Esophagus (tissue), 2 donors: ENCODE results near the gene GTF2H2. TPM values are rescaled to one million over a fixed set of nuclear protein-coding genes. Genes with fewer than 3 reads are reported as not detected.
"Not testable (repeated sequence)": the region's sequence is repeated elsewhere in the genome, so short reads cannot be mapped to it uniquely, and the experiment has no call there.

Experiments used
- H3K27ac ChIP-seq, 2 donors: one replicate each; pipeline ENCODE4 v1.5.1; 2013; ENCODE audit warnings: low read depth in 2 of 2, mild to moderate bottlenecking in 2 of 2, inconsistent platforms in 1 of 2, low read length in 1 of 2, moderate library complexity in 1 of 2
- H3K27me3 ChIP-seq, 2 donors: one replicate each; pipeline ENCODE4 v1.6.1; 2013; ENCODE audit warnings: low read length in 2 of 2, control low read depth in 1 of 2, mild to moderate bottlenecking in 1 of 2; ENCODE audit not compliant: insufficient read depth in 2 of 2, control insufficient read depth in 1 of 2
- H3K36me3 ChIP-seq, 2 donors: one replicate each; pipeline ENCODE4 v1.6.1; 2013; ENCODE audit warnings: low read length in 1 of 2; ENCODE audit not compliant: control insufficient read depth in 2 of 2, insufficient read depth in 2 of 2
- H3K4me1 ChIP-seq, 2 donors: one replicate each; pipeline ENCODE4 v1.6.1; 2013; ENCODE audit warnings: low read length in 1 of 2; ENCODE audit not compliant: control insufficient read depth in 2 of 2, insufficient read depth in 2 of 2
- H3K4me3 ChIP-seq, 2 donors: one replicate each; pipeline ENCODE4 v1.5.1; 2013; ENCODE audit warnings: low read length in 2 of 2, mild to moderate bottlenecking in 2 of 2, low read depth in 1 of 2, moderate library complexity in 1 of 2
- H3K9me3 ChIP-seq, 2 donors: one replicate each; pipeline ENCODE4 v1.6.1; 2013; ENCODE audit warnings: mild to moderate bottlenecking in 2 of 2, low read depth in 1 of 2, low read length in 1 of 2, moderate library complexity in 1 of 2; ENCODE audit not compliant: control insufficient read depth in 2 of 2, insufficient read depth in 1 of 2
- WGBS, 2 donors: extraction: QIAGEN DNeasy Blood & Tissue Kit; methylation state at CpG; one replicate each; pipeline ENCODE4 v1.1.7; 2013; 5-methylcytosine and 5-hydroxymethylcytosine counted together
- polyA plus RNA-seq, 2 donors: library from polyadenylated mRNA; stranded (reverse); fragments of 200-250 nt; gene quantifications; one replicate each; pipeline ENCODE4 v1.2.3, GENCODE V29; 2013
- donor health status: healthy with polysubstance abuse.
- donor health status: Bipolar disorder and iron deficiency.

GTF2H2 gene
- polyA plus RNA-seq, 2 donors: 2.3 to 4.0 TPM

- Histone ChIP-seq H3K27ac (no peak overlapping the region), H3K36me3 (no peaks in the 10 kb centered on the region), H3K27me3 (no peaks in the 10 kb centered on the region), H3K9me3 (no peaks in the 10 kb centered on the region), H3K4me1 (no peaks in the 10 kb centered on the region), H3K4me3 (no peak overlapping the region)
- WGBS, 2 donors: 85% methylated on average over 7 to 8 of the region's 8 CpGs
These were observed 53.3 kb downstream of the GTF2H2 start for GRCh38 chr5:71014176-71014575.

- Histone ChIP-seq H3K4me1 (no peaks in the 10 kb centered on the region), H3K27ac (no peak overlapping the region), H3K36me3 (no peaks in the 10 kb centered on the region), H3K9me3 (no peaks in the 10 kb centered on the region), H3K27me3 (no peaks in the 10 kb centered on the region), H3K4me3 (no peak overlapping the region)
- 84 to 86% methylated on average over 12 of the region's 12 CpGs for WGBS, 2 donors
These were observed 53.9 kb downstream of the GTF2H2 start for GRCh38 chr5:71013575-71013974.

GRCh38 chr5:71011194-71011792, 56.2 kb downstream of the GTF2H2 start:
- Histone ChIP-seq H3K4me1 (no peaks in the 10 kb centered on the region), H3K4me3 (no peak overlapping the region), H3K27ac (no peak overlapping the region), H3K27me3 (no peaks in the 10 kb centered on the region), H3K9me3 (no peaks in the 10 kb centered on the region), H3K36me3 (no peaks in the 10 kb centered on the region)
- WGBS, 2 donors: 76 to 77% methylated on average over 8 of the region's 8 CpGs

GRCh38 chr5:71006983-71007382, 60.5 kb downstream of the GTF2H2 start:
- H3K27me3 ChIP-seq, H3K9me3 ChIP-seq, H3K27ac ChIP-seq, H3K4me3 ChIP-seq, H3K36me3 ChIP-seq, H3K4me1 ChIP-seq: not testable (repeated sequence)
- WGBS, 2 donors: 54 to 94% methylated on average over 2 of the region's 7 CpGs

Other genes with a start within 250 kb of the GTF2H2 start
- 1 to 10 TPM in 1 of 2 donors, under 1 TPM in 1; 0.41 to 2.5 TPM for gene SERF1A, start 167.0 kb downstream of the GTF2H2 start, polyA plus RNA-seq
- gene SMN1, start 142.6 kb downstream of the GTF2H2 start, polyA plus RNA-seq: 10 to 100 TPM; 22.1 to 34.4 TPM
- 1 to 10 TPM; 1.2 to 1.8 TPM for gene NAIP, start 42.3 kb downstream of the GTF2H2 start, polyA plus RNA-seq